H1 (cell line): ENCODE measurements around the gene SLC25A39. TPM values are rescaled to one million over a fixed set of nuclear protein-coding genes. Genes with fewer than 3 reads are reported as not detected.
A peak's percentile ranks its signal among the peaks of the same experiment; 100 is the strongest.

Source experiments
- CTCF ChIA-PET: fragments of 300-600 bp; sonication (Branson Sonifier 250); formaldehyde crosslinking; loops from one replicate; lab custom pipeline; 2021; ENCODE audit not compliant: partially characterized antibody; lab: Charles Lee
- POLR2A ChIA-PET: fragments of 300-600 bp; sonication (Branson Sonifier 250); formaldehyde crosslinking; loops from one replicate; lab custom pipeline; 2021; ENCODE audit warnings: inconsistent platforms; ENCODE audit not compliant: partially characterized antibody; lab: Charles Lee
- DNase-seq, 2 experiments: peaks; one replicate each; pipeline versions ENCODE4 v3.0.0 to v3.0.0-alpha.2; 2010 to 2022; ENCODE audit warnings: low spot score in 2 of 2, low read depth in 1 of 2, mixed read lengths in 1 of 2
- FAIRE-seq: peaks from 2 replicates; lab custom pipeline; 2011; peaks lifted over from hg19 to GRCh38; lab: Jason Lieb, UNC
- H2AFZ ChIP-seq: 2 replicates; pipeline ENCODE4 v1.8.1; 2012; ENCODE audit warnings: low read length, inconsistent platforms
- H2AK5ac ChIP-seq: 2 replicates; pipeline ENCODE4 v1.6.1; 2013; ENCODE audit warnings: low read depth, low read length
- H2BK120ac ChIP-seq: replicated peaks from 2 replicates; pipeline ENCODE3; 2013; ENCODE audit warnings: low read depth, low read length, inconsistent platforms
- H2BK12ac ChIP-seq: 2 replicates; pipeline ENCODE4 v1.6.1; 2013; ENCODE audit warnings: low read depth, low read length
- H2BK15ac ChIP-seq: 2 replicates; pipeline ENCODE4 v1.6.1; 2013; ENCODE audit warnings: low read length
- H2BK20ac ChIP-seq: 2 replicates; pipeline ENCODE4 v1.6.1; 2013; ENCODE audit warnings: low read length
- H2BK5ac ChIP-seq: 2 replicates; pipeline ENCODE4 v1.6.1; 2013; ENCODE audit warnings: low read depth, low read length
- H3K14ac ChIP-seq: 2 replicates; pipeline ENCODE4 v1.6.1; 2013; ENCODE audit warnings: inconsistent platforms; ENCODE audit not compliant: insufficient read length
- H3K18ac ChIP-seq: 2 replicates; pipeline ENCODE4 v1.6.1; 2013; ENCODE audit warnings: low read length; ENCODE audit errors: extremely low read depth
- H3K23ac ChIP-seq: 2 replicates; pipeline ENCODE4 v1.6.1; 2013; ENCODE audit warnings: inconsistent platforms; ENCODE audit not compliant: insufficient read length
- H3K23me2 ChIP-seq: 2 replicates; pipeline ENCODE4 v1.6.1; 2013; ENCODE audit warnings: low read depth, low read length
- H3K27ac ChIP-seq: 2 replicates; pipeline ENCODE4 v1.6.1; 2011; ENCODE audit warnings: low read depth, low read length, inconsistent platforms
- H3K27me3 ChIP-seq, 4 experiments: replicated peaks in 1 of 4; 1 replicate in 1 of 4; 2 replicates in 3 of 4; pipeline versions ENCODE4 v1.6.1 to v1.8.1; 2011 to 2013; ENCODE audit warnings: low read length in 3 of 4, mild to moderate bottlenecking in 3 of 4, inconsistent platforms in 2 of 4, mixed read lengths in 2 of 4, moderate library complexity in 1 of 4; ENCODE audit not compliant: control insufficient read depth in 3 of 4, insufficient read depth in 3 of 4; ENCODE audit errors: extremely low read depth in 1 of 4
- H3K36me3 ChIP-seq, 4 experiments: 2 replicates each; pipeline versions ENCODE4 v1.6.1 to v1.8.1; 2011 to 2013; ENCODE audit warnings: mild to moderate bottlenecking in 4 of 4, low read length in 3 of 4, moderate library complexity in 2 of 4, control low read depth in 1 of 4, inconsistent platforms in 1 of 4; ENCODE audit not compliant: insufficient read depth in 4 of 4, control insufficient read depth in 2 of 4
- H3K4ac ChIP-seq: replicated peaks from 2 replicates; pipeline ENCODE3; 2013; ENCODE audit warnings: low read length, low read depth, mixed read lengths, inconsistent platforms; ENCODE audit not compliant: insufficient read length
- H3K4me1 ChIP-seq, 4 experiments: replicated peaks in 1 of 4; 1 replicate in 1 of 4; 2 replicates in 3 of 4; pipeline versions ENCODE4 v1.6.1 to v1.8.1; 2011 to 2013; ENCODE audit warnings: low read length in 3 of 4, inconsistent platforms in 2 of 4, mixed read lengths in 1 of 4; ENCODE audit not compliant: insufficient read depth in 4 of 4, control insufficient read depth in 3 of 4
- H3K4me2 ChIP-seq, 2 experiments: 2 replicates each; pipeline versions ENCODE4 v1.6.1 to v1.8.1; 2011 to 2013; ENCODE audit warnings: low read depth in 2 of 2, low read length in 2 of 2, control low read depth in 1 of 2, inconsistent platforms in 1 of 2, mild to moderate bottlenecking in 1 of 2; ENCODE audit not compliant: insufficient read depth in 1 of 2
- H3K4me3 ChIP-seq, 4 experiments: fragments of 200-600, 300-600 bp in 1 of 4; sonication (generic), shearing (Covaris generic), sonication (Bioruptor Twin) in 1 of 4; 2 replicates each; pipeline versions ENCODE4 v1.5.1 to v1.8.1; 2011 to 2016; ENCODE audit warnings: low read length in 4 of 4, low read depth in 3 of 4, control low read depth in 2 of 4, inconsistent platforms in 2 of 4, mild to moderate bottlenecking in 2 of 4, mixed read lengths in 1 of 4, moderate library complexity in 1 of 4; ENCODE audit not compliant: insufficient read depth in 2 of 4; ENCODE audit errors: extremely low read depth in 1 of 4
- H3K56ac ChIP-seq: replicated peaks from 2 replicates; pipeline ENCODE3; 2013; ENCODE audit warnings: low read depth, mild to moderate bottlenecking, mixed read lengths, low read length, inconsistent platforms; ENCODE audit not compliant: insufficient read length
- H3K79me1 ChIP-seq: 2 replicates; pipeline ENCODE4 v1.6.1; 2013; ENCODE audit warnings: low read depth, low read length, control low read depth
- H3K79me2 ChIP-seq, 2 experiments: 2 replicates each; pipeline versions ENCODE4 v1.6.1 to v1.8.1; 2012 to 2013; ENCODE audit warnings: low read length in 2 of 2, mild to moderate bottlenecking in 2 of 2, inconsistent platforms in 1 of 2; ENCODE audit not compliant: insufficient read depth in 2 of 2, control insufficient read depth in 1 of 2
- H3K9ac ChIP-seq, 4 experiments: replicated peaks in 1 of 4; 1 replicate in 1 of 4; 2 replicates in 3 of 4; pipeline versions ENCODE4 v1.6.1 to v1.8.1; 2011 to 2013; ENCODE audit warnings: low read depth in 3 of 4, low read length in 3 of 4, control low read depth in 2 of 4, mild to moderate bottlenecking in 2 of 4, moderate library complexity in 2 of 4, inconsistent platforms in 1 of 4; ENCODE audit errors: extremely low read depth in 1 of 4
- H3K9me3 ChIP-seq, 2 experiments: 2 replicates each; pipeline versions ENCODE4 v1.6.1 to v1.8.1; 2012 to 2013; ENCODE audit warnings: mild to moderate bottlenecking in 2 of 2, moderate library complexity in 2 of 2, control low read depth in 1 of 2, inconsistent platforms in 1 of 2, low read depth in 1 of 2, low read length in 1 of 2, mixed read lengths in 1 of 2; ENCODE audit not compliant: insufficient read depth in 2 of 2
- H4K20me1 ChIP-seq, 2 experiments: replicated peaks in 1 of 2; 2 replicates each; pipeline versions ENCODE3 to v1.8.1; 2011 to 2013; ENCODE audit warnings: inconsistent platforms in 2 of 2, low read length in 2 of 2, mild to moderate bottlenecking in 1 of 2; ENCODE audit not compliant: insufficient read depth in 2 of 2, control insufficient read depth in 1 of 2
- H4K5ac ChIP-seq: 2 replicates; pipeline ENCODE4 v1.6.1; 2013; ENCODE audit warnings: low read length, low read depth, mixed read lengths, inconsistent platforms; ENCODE audit not compliant: insufficient read length
- H4K8ac ChIP-seq: 2 replicates; pipeline ENCODE4 v1.8.0; 2013; ENCODE audit warnings: mild to moderate bottlenecking, moderate library complexity, low read length, inconsistent platforms; ENCODE audit not compliant: insufficient read depth; ENCODE audit errors: extremely low read depth
- H4K91ac ChIP-seq: replicated peaks from 2 replicates; pipeline ENCODE3; 2013; ENCODE audit warnings: low read length, mixed read lengths, inconsistent platforms; ENCODE audit not compliant: insufficient read length
- KDM4A ChIP-seq: IDR thresholded peaks from one replicate; pipeline ENCODE4 v1.7.1; 2012; ENCODE audit warnings: low read depth, mild to moderate bottlenecking, moderate library complexity, low read length, inconsistent platforms; ENCODE audit not compliant: severe bottlenecking
- TAF1 ChIP-seq: IDR thresholded peaks from 2 replicates; pipeline ENCODE4 v1.6.1; 2011; ENCODE audit warnings: mild to moderate bottlenecking, low read depth, low read length
- WGBS, 2 experiments: shearing (Covaris generic) in 1 of 2; methylation state at CpG; one replicate each; pipeline versions ENCODE4 v1.1.6 to v1.1.7; 2013 to 2015; ENCODE audit warnings: low lambda C conversion rate in 2 of 2, mixed read lengths in 2 of 2, inconsistent platforms in 1 of 2, low coverage in 1 of 2, missing lambda C conversion rate in 1 of 2; ENCODE audit not compliant: insufficient replicate concordance in 2 of 2, insufficient coverage in 1 of 2, insufficient read length in 1 of 2; ENCODE audit errors: extremely low coverage in 1 of 2, missing lambda C conversion rate in 1 of 2; 5-methylcytosine and 5-hydroxymethylcytosine counted together
- polyA plus RNA-seq, 7 experiments: library from polyadenylated mRNA; depleted of rRNA in 3 of 7; stranded (reverse) in 5 of 7; unstranded in 2 of 7; fragments of >200 nt in 5 of 7; fragments of 200-250 nt in 2 of 7; gene quantifications; 1 replicate in 5 of 7; 2 replicates in 1 of 7; 4 replicates in 1 of 7; pipeline versions ENCODE4 v1.2.1 to v1.2.3, GENCODE V29; 2011 to 2013; ENCODE audit warnings: missing spikeins in 2 of 7, mixed read lengths in 2 of 7
- total RNA-seq: library from RNA; stranded (reverse); fragmentation: NEBNext Ultra II Directional; extraction: Animal tissue kit (Norgen Biotek cat#: 25700); gene quantifications from 2 replicates; pipeline ENCODE4 v1.2.1, GENCODE V29; 2021
- TF ChIP-seq, protein P1 (sequence below): IDR thresholded peaks from 2 replicates; pipeline ENCODE4 v1.6.1; 2012; ENCODE audit warnings: inconsistent platforms

Gene SLC25A39
- total and polyA plus RNA-seq, 2 of the 8 experiments (the other 6 are each of a cell fraction or from before 2014, with no cell fraction given): 200 to 291 TPM

GRCh38 chr17:44353672-44354331 is 29.2 kb upstream of the SLC25A39 start:
- CTCF ChIA-PET: interaction anchor here (0.7 to 10.1 kb wide), 21 partner anchors 8 to 292 kb away, joined by 3 to 177 read pairs (median 6); partner anchors contain the start of genes ASB16, FAM171A2, GRN and TMUB2
- no peak overlapping the region for H3K56ac ChIP-seq
- no peak for FAIRE-seq
- H3K14ac ChIP-seq: no peak overlapping the region
- no peak overlapping the region for H3K27ac ChIP-seq
- peak in 1 of 2 experiments; percentile 77 for DNase-seq
- H3K4me2 ChIP-seq: peak overlapping the region; percentile 71 to 93
- H3K23ac ChIP-seq: no peak overlapping the region
- no peak overlapping the region for H2BK12ac ChIP-seq
- peak overlapping the region; percentile 78 for H3K18ac ChIP-seq
- 2% methylated on average over 31 of the region's 98 CpGs; no CpG with 5 or more reads in 1 of the 2 experiments for WGBS, 2 experiments
- H4K8ac ChIP-seq: no peak overlapping the region; the same call in 1 of the 2 replicates
- no peak overlapping the region for H3K4ac ChIP-seq
- H3K9ac ChIP-seq: peak overlapping the region in 3 of 4 experiments; percentile 20 to 43 (median 39); a peak in 2 of 7 replicates
- H3K27me3 ChIP-seq: no peaks in the 10 kb centered on the region; a peak in 2 of 7 replicates
- H4K91ac ChIP-seq: no peak overlapping the region
- H2BK15ac ChIP-seq: no peak overlapping the region
- H2AK5ac ChIP-seq: no peak overlapping the region
- no peaks in the 10 kb centered on the region for H3K9me3 ChIP-seq
- no peaks in the 10 kb centered on the region for H3K79me2 ChIP-seq
- POLR2A ChIA-PET: interaction anchor here (0.8 to 3.2 kb wide), 22 partner anchors 9 to 436 kb away, joined by 3 to 18 read pairs (median 4); partner anchors contain the start of genes FAM171A2, GRN, TMUB2 and UBTF
- H2BK20ac ChIP-seq: no peak overlapping the region
- H3K36me3 ChIP-seq: peaks cover under 1 to 3% (median 1%) of the 10 kb centered on the region in 4 experiments; a peak in 3 of 8 replicates
- H3K23me2 ChIP-seq: peaks cover 8% of the 10 kb centered on the region; the same call in 1 of the 2 replicates
- peak overlapping the region; percentile 77 for H4K5ac ChIP-seq
- H3K4me1 ChIP-seq: peaks cover 0 to 8% (median 4%) of the 10 kb centered on the region in 4 experiments; a peak in 4 of 7 replicates
- no peak overlapping the region for H2AFZ ChIP-seq
- peaks cover 4 to 24% of the 10 kb centered on the region in 2 experiments for H4K20me1 ChIP-seq
- H3K4me3 ChIP-seq: peak overlapping the region; percentile 42 to 68 (median 50)
- H2BK120ac ChIP-seq: no peak overlapping the region
- H3K79me1 ChIP-seq: peaks cover 5% of the 10 kb centered on the region
- no peak overlapping the region for H2BK5ac ChIP-seq
- TF ChIP-seq TAF1 (0 out of 2 replicates have a peak, but pooled peaks have one; percentile 10), KDM4A (peak; percentile 61)
- TF ChIP-seq, protein P1, sequence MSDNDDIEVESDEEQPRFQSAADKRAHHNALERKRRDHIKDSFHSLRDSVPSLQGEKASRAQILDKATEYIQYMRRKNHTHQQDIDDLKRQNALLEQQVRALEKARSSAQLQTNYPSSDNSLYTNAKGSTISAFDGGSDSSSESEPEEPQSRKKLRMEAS: peak; percentile 19
